Thyroid gland (tissue), 4 donors: Measurements from ENCODE around the gene ALG8. TPM values are rescaled to one million over a fixed set of nuclear protein-coding genes. Genes with fewer than 3 reads are reported as not detected.
"Not testable (repeated sequence)": the region's sequence is repeated elsewhere in the genome, so short reads cannot be mapped to it uniquely, and the experiment has no call there.

Source experiments
- DNase-seq, 2 donors: peaks; one replicate each; pipeline ENCODE4 v3.0.0-alpha.2; 2019
- H3K27ac ChIP-seq, 3 donors: fragments of 200-600 bp; sonication (generic); 1 replicate in 2 of 3; 2 replicates in 1 of 3; pipeline ENCODE4 v1.5.1; 2016 to 2019; ENCODE audit warnings: mild to moderate bottlenecking in 1 of 3, moderate library complexity in 1 of 3
- H3K27me3 ChIP-seq: fragments of 200-600 bp; sonication (generic); one replicate; pipeline ENCODE4 v1.5.1; 2019
- H3K36me3 ChIP-seq, 2 donors: fragments of 200-600 bp; sonication (generic); one replicate each; pipeline ENCODE4 v1.5.1; 2016 to 2019
- H3K4me1 ChIP-seq, 2 donors: fragments of 200-600 bp; sonication (generic); one replicate each; pipeline ENCODE4 v1.5.1; 2017 to 2019
- H3K4me3 ChIP-seq, 3 donors: fragments of 200-600 bp; sonication (generic); replicated peaks in 1 of 3; 1 replicate in 2 of 3; 2 replicates in 1 of 3; pipeline ENCODE4 v1.5.1; 2016; ENCODE audit warnings: mild to moderate bottlenecking in 1 of 3
- H3K9me3 ChIP-seq: fragments of 200-600 bp; sonication (generic); one replicate; pipeline ENCODE4 v1.5.1; 2017
- CTCF ChIP-seq, 6 experiments: fragments of 200-600 bp in 3 of 6; fragments of 450-650 bp in 3 of 6; sonication (generic) in 3 of 6; IDR thresholded peaks; one replicate each; pipeline ENCODE4 v1.5.1; 2016 to 2019; ENCODE audit warnings: antibody characterized with exemption in 6 of 6, mild to moderate bottlenecking in 2 of 6, inconsistent platforms in 1 of 6, moderate library complexity in 1 of 6
- POLR2A ChIP-seq, 2 donors: fragments of 450-650 bp; IDR thresholded peaks; one replicate each; pipeline ENCODE4 v1.6.1; 2017; ENCODE audit warnings: antibody characterized with exemption in 2 of 2, mild to moderate bottlenecking in 2 of 2, moderate library complexity in 1 of 2
- WGBS, 2 donors: methylation state at CpG; one replicate each; pipeline ENCODE4 v1.1.5; 2017; 5-methylcytosine and 5-hydroxymethylcytosine counted together
- intact Hi-C: fragments of 100-400 bp; cut with DNase I; formaldehyde crosslinking; loops from one replicate; pipeline ENCODE4 v1.15.1; 2023
- total RNA-seq, 4 donors: library from RNA; depleted of rRNA; stranded (reverse); fragments of >200 nt; gene quantifications; one replicate each; pipeline ENCODE4 v1.2.3, GENCODE V29; 2016

ALG8 gene
- total RNA-seq, 4 donors from 2014 or later, result 49.6 to 86.7 (median 52.5) TPM

GRCh38 chr11:78061088-78061920 is 78.1 kb downstream of the ALG8 start:
- Histone ChIP-seq H3K27ac (peak overlapping the region; percentile 84 to 91 (median 90)), H3K27me3 (no peaks in the 10 kb centered on the region), H3K4me1 (peaks cover 35 to 37% of the 10 kb centered on the region in 2 donors), H3K36me3 (no peaks in the 10 kb centered on the region), H3K4me3 (no peak overlapping the region), H3K9me3 (no peaks in the 10 kb centered on the region)
- DNase-seq, result peak; percentile 94 to 96
- WGBS, 2 donors, result 27 to 44% methylated on average over 4 of the region's 4 CpGs
- intact Hi-C loops, result no loop called here
- TF ChIP-seq POLR2A (IDR thresholded peaks at IDR 0.05) (no peak), CTCF (IDR thresholded peaks at IDR 0.05) (no peak)

GRCh38 chr11:78060533-78060932 is 78.9 kb downstream of the ALG8 start:
- WGBS, 2 donors, result 75 to 86% methylated on average over 8 of the region's 8 CpGs
- intact Hi-C loops, result no loop called here
- TF ChIP-seq POLR2A (IDR thresholded peaks at IDR 0.05) (no peak), CTCF (IDR thresholded peaks at IDR 0.05) (no peak)

GRCh38 chr11:78059749-78060328 is 79.6 kb downstream of the ALG8 start:
- peaks cover 35 to 37% of the 10 kb centered on the region in 2 donors for H3K4me1 ChIP-seq
- H3K36me3 ChIP-seq, intact Hi-C loops, H3K27me3 ChIP-seq, H3K9me3 ChIP-seq, H3K4me3 ChIP-seq, H3K27ac ChIP-seq, DNase-seq: not testable (repeated sequence)
- WGBS, 2 donors, result 92 to 96% methylated on average over 9 of the region's 9 CpGs

More at GRCh38 chr11:78060533-78060932, 78.9 kb downstream of the ALG8 start:
- no peak for DNase-seq
- Histone ChIP-seq H3K36me3 (no peaks in the 10 kb centered on the region), H3K27me3 (no peaks in the 10 kb centered on the region), H3K27ac (peak overlapping the region; percentile 47 to 90 (median 84)), H3K9me3 (no peaks in the 10 kb centered on the region), H3K4me3 (no peak overlapping the region), H3K4me1 (peaks cover 35 to 37% of the 10 kb centered on the region in 2 donors)

GRCh38 chr11:78057462-78058055 is 81.9 kb downstream of the ALG8 start:
- no peaks in the 10 kb centered on the region for H3K36me3 ChIP-seq
- H3K27ac ChIP-seq, result no peak overlapping the region
- no peak for DNase-seq
- intact Hi-C loops, result no loop called here
- peaks cover 22% of the 10 kb centered on the region in 2 donors for H3K4me1 ChIP-seq
- H3K27me3 ChIP-seq, result no peaks in the 10 kb centered on the region
- no peaks in the 10 kb centered on the region for H3K9me3 ChIP-seq
- no peak for TF ChIP-seq POLR2A (IDR thresholded peaks at IDR 0.05)
- TF ChIP-seq CTCF (IDR thresholded peaks at IDR 0.05), result no peak
- no peak overlapping the region for H3K4me3 ChIP-seq
- WGBS, 2 donors, result 78 to 86% methylated on average over 10 of the region's 10 CpGs

GRCh38 chr11:78056093-78056492 is 83.3 kb downstream of the ALG8 start:
- H3K9me3 ChIP-seq, result no peaks in the 10 kb centered on the region
- TF ChIP-seq CTCF (IDR thresholded peaks at IDR 0.05) (no peak), POLR2A (IDR thresholded peaks at IDR 0.05) (no peak)
- H3K27ac ChIP-seq, result no peak overlapping the region
- intact Hi-C loops, result no loop called here
- WGBS, 2 donors, result 83 to 90% methylated on average over 3 of the region's 3 CpGs
- H3K36me3 ChIP-seq, result no peaks in the 10 kb centered on the region
- H3K4me1 ChIP-seq, result peaks cover 7 to 19% of the 10 kb centered on the region in 2 donors
- DNase-seq, result no peak
- H3K27me3 ChIP-seq, result no peaks in the 10 kb centered on the region
- H3K4me3 ChIP-seq, result no peak overlapping the region
